ENCODE measurements around the gene TMEM263.

The TMEM263 gene

GRCh38 chr12:107007411-107007810 is 51.7 kb downstream of the TMEM263 start:
- in situ Hi-C loops (cut with HindIII; ENCODE audit: low pct_ligation_motif_present, low sequenced_read_pairs): no loop called here
- Histone ChIP-seq H3K27me3 (replicated peaks) (no peaks in the 10 kb centered on the region), H3K4me3 (ENCODE audit: low read depth, low read length) (no peak overlapping the region), H3K36me3 (replicated peaks) (no peaks in the 10 kb centered on the region), H3K27ac (no peak overlapping the region)
- TF ChIP-seq CTCF (IDR thresholded peaks at IDR 0.05; ENCODE audit: low read depth, low read length, missing control alignments): no peak
- DNase-seq: no peak

DNA sequence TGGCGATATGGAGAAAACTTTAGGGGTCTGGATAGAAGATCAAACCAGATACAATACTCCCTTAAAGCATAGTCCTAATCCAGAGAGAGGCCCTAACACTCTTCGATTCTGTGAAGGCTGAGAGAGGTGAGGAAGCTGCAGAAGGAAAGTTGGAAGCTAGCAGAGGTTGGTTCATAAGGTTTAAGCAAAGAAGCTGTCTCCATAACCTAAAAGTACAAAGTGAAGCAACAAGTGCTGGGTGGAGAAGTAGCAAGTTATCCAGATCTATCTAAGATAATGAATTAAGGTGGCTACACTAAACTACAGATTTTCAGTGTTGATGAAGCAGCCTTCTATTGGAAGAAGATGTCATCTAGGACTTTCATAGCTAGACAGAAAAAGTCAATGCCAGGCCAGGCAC is 55.8 kb downstream of the TMEM263 start:
- no peaks in the 10 kb centered on the region for H3K36me3 ChIP-seq (replicated peaks)
- H3K27ac ChIP-seq: no peak overlapping the region
- TF ChIP-seq CTCF (IDR thresholded peaks at IDR 0.05; ENCODE audit: low read depth, low read length, missing control alignments): no peak
- H3K4me3 ChIP-seq (ENCODE audit: low read depth, low read length): no peak overlapping the region
- in situ Hi-C loops (cut with HindIII; ENCODE audit: low pct_ligation_motif_present, low sequenced_read_pairs): no loop called here
- DNase-seq: no peak
- H3K27me3 ChIP-seq (replicated peaks): no peaks in the 10 kb centered on the region

GRCh38 chr12:107012736-107013425 is 57.2 kb downstream of the TMEM263 start:
- Histone ChIP-seq H3K27ac (no peak overlapping the region), H3K36me3 (replicated peaks) (no peaks in the 10 kb centered on the region), H3K27me3 (replicated peaks) (no peaks in the 10 kb centered on the region), H3K4me3 (ENCODE audit: low read depth, low read length) (no peak overlapping the region)
- no peak for DNase-seq
- in situ Hi-C loops (cut with HindIII; ENCODE audit: low pct_ligation_motif_present, low sequenced_read_pairs): no loop called here
- TF ChIP-seq CTCF (IDR thresholded peaks at IDR 0.05; ENCODE audit: low read depth, low read length, missing control alignments): no peak

GRCh38 chr12:107014055-107014454 is 58.3 kb downstream of the TMEM263 start:
- TF ChIP-seq CTCF (IDR thresholded peaks at IDR 0.05; ENCODE audit: low read depth, low read length, missing control alignments): peak; percentile 24

DNA sequence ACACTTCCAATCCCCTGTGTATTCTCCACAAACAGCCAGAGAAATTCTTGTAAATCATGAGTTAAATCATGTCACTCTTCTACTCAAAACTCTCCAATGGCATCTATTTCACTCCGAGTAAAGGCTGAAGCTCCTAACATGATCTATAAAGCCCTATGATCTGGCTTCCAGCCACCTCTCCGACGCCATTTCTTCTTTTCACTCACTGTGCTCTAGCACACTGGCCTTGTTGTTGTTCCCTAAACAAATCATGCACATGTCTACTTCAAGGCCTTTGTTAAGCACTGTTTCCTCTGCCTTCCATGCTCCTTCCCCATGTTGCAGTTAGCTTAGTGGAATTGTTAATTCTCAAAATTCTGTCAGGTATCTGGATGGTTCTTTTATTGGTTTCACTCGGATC is 61.3 kb downstream of the TMEM263 start:
- no peak overlapping the region for H3K4me3 ChIP-seq (ENCODE audit: low read depth, low read length)
- H3K27me3 ChIP-seq (replicated peaks): no peaks in the 10 kb centered on the region
- in situ Hi-C loops (cut with HindIII; ENCODE audit: low pct_ligation_motif_present, low sequenced_read_pairs): no loop called here
- no peak for TF ChIP-seq CTCF (IDR thresholded peaks at IDR 0.05; ENCODE audit: low read depth, low read length, missing control alignments)
- H3K36me3 ChIP-seq (replicated peaks): no peaks in the 10 kb centered on the region
- no peak overlapping the region for H3K27ac ChIP-seq
- DNase-seq: no peak

More at GRCh38 chr12:107014055-107014454, 58.3 kb downstream of the TMEM263 start:
- Histone ChIP-seq H3K4me3 (ENCODE audit: low read depth, low read length) (no peak overlapping the region), H3K27me3 (replicated peaks) (no peaks in the 10 kb centered on the region), H3K36me3 (replicated peaks) (no peaks in the 10 kb centered on the region), H3K27ac (no peak overlapping the region)
- DNase-seq: no peak
- in situ Hi-C loops (cut with HindIII; ENCODE audit: low pct_ligation_motif_present, low sequenced_read_pairs): no loop called here

DNA sequence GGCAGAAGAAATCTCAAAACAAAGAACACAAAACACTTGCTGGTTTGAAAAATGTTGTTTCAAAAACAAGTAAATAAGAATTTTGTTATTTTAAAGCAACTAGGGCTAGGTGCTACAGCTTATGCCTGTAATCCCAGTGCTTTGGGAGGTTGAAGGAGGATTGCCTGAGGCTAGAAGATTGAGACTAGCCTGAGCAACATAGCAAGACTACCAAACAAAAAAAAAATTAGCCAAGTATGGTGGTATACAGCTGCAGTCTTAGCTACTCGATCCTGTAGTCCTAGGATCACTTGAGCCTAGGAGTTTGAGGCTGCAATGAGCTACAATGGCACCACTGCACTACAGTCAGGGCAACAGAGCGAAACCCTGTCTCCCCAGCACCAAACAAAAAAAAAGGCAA is 63.8 kb downstream of the TMEM263 start:
- in situ Hi-C loops (cut with HindIII; ENCODE audit: low pct_ligation_motif_present, low sequenced_read_pairs): no loop called here
- no peaks in the 10 kb centered on the region for H3K27me3 ChIP-seq (replicated peaks)
- TF ChIP-seq CTCF (IDR thresholded peaks at IDR 0.05; ENCODE audit: low read depth, low read length, missing control alignments): no peak

More for the DNA sequence above, 63.8 kb downstream of the TMEM263 start:
- Histone ChIP-seq H3K27ac (no peak overlapping the region), H3K4me3 (ENCODE audit: low read depth, low read length) (no peak overlapping the region), H3K36me3 (replicated peaks) (no peaks in the 10 kb centered on the region)
- no peak for DNase-seq

Data from brain microvascular endothelial cell (primary cell).